ENCODE measurements around the gene NEMP2. TPM values are rescaled to one million over a fixed set of nuclear protein-coding genes. Genes with fewer than 3 reads are reported as not detected.

NEMP2 gene
- total and polyA plus RNA-seq, 10 donors = 0.89 to 19.2 (median 10.7) TPM

DNA sequence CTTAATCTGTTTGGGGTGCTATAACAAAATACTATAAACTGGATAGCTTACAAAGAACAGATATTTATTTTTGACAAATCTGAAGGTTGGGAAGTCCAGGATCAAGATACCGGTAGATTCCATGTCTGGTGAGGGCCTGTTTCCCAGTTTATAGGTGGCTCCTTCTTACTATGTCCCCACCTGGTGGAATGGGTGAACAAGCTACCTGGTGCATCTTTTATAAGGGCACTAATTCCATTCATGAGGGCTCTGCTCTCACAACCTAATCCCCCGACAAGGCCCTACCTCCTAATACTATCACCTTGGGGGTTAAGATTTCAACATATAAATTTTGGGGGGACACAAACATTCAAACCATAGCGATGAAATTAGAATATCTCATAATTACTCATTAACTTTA is 15.6 kb upstream of the NEMP2 start:
- intact Hi-C loops (cut with DNase I; ENCODE audit: low total_unique reads) = no loop called here
- 95 to 100% (median 97%) methylated on average over 3 of the region's 3 CpGs for WGBS, 5 donors
- no peak for DNase-seq

DNA sequence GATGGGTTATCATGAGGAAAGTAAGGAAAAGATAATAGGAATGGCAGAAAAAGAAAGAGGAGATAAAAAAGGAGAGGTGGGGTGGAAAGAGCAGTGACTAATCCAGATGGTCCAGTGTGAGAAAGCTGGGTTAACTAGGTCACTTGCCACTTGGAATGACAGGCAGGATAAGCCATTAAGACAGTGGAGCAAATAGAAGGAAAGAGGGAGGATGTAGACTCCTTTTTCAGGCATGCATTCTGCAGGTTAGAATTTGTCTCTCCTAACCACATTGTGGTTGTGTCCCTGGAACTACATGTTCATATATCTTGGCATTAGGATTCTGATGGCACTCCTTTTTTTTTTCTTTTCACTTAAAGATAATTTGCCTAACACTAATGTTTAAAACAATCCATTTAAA is 13.4 kb upstream of the NEMP2 start:
- Histone ChIP-seq H3K27ac (no peak overlapping the region), H3K4me1 (peaks cover 0 to 9% (median 0%) of the 10 kb centered on the region in 6 donors), H3K27me3 (replicated peaks in 1 of 7) (no peaks in the 10 kb centered on the region), H3K9me3 (no peaks in the 10 kb centered on the region), H3K36me3 (no peaks in the 10 kb centered on the region), H3K4me3 (no peak overlapping the region)
- no peak for TF ChIP-seq POLR2AphosphoS5 (IDR thresholded peaks at IDR 0.05)
- TF ChIP-seq, protein P1, sequence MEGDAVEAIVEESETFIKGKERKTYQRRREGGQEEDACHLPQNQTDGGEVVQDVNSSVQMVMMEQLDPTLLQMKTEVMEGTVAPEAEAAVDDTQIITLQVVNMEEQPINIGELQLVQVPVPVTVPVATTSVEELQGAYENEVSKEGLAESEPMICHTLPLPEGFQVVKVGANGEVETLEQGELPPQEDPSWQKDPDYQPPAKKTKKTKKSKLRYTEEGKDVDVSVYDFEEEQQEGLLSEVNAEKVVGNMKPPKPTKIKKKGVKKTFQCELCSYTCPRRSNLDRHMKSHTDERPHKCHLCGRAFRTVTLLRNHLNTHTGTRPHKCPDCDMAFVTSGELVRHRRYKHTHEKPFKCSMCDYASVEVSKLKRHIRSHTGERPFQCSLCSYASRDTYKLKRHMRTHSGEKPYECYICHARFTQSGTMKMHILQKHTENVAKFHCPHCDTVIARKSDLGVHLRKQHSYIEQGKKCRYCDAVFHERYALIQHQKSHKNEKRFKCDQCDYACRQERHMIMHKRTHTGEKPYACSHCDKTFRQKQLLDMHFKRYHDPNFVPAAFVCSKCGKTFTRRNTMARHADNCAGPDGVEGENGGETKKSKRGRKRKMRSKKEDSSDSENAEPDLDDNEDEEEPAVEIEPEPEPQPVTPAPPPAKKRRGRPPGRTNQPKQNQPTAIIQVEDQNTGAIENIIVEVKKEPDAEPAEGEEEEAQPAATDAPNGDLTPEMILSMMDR (IDR thresholded peaks at IDR 0.05 in 8 of 11, conservative IDR thresholded peaks at IDR 0.05 in 3 of 11) = no peak
- TF ChIP-seq POLR2A (IDR thresholded peaks at IDR 0.05) = no peak
- DNase-seq = no peak
- intact Hi-C loops (cut with DNase I; ENCODE audit: low total_unique reads) = no loop called here

More for the DNA sequence above, 15.6 kb upstream of the NEMP2 start:
- H3K27me3 ChIP-seq (replicated peaks in 1 of 7) = no peaks in the 10 kb centered on the region
- no peaks in the 10 kb centered on the region for H3K36me3 ChIP-seq
- no peaks in the 10 kb centered on the region for H3K9me3 ChIP-seq
- H3K27ac ChIP-seq = no peak overlapping the region
- peaks cover 0 to 9% (median 0%) of the 10 kb centered on the region in 6 donors for H3K4me1 ChIP-seq
- H3K4me3 ChIP-seq = no peak overlapping the region
- TF ChIP-seq POLR2A (IDR thresholded peaks at IDR 0.05) = no peak
- TF ChIP-seq POLR2AphosphoS5 (IDR thresholded peaks at IDR 0.05) = no peak
- TF ChIP-seq, protein P1 (IDR thresholded peaks at IDR 0.05 in 8 of 11, conservative IDR thresholded peaks at IDR 0.05 in 3 of 11) = no peak

DNA sequence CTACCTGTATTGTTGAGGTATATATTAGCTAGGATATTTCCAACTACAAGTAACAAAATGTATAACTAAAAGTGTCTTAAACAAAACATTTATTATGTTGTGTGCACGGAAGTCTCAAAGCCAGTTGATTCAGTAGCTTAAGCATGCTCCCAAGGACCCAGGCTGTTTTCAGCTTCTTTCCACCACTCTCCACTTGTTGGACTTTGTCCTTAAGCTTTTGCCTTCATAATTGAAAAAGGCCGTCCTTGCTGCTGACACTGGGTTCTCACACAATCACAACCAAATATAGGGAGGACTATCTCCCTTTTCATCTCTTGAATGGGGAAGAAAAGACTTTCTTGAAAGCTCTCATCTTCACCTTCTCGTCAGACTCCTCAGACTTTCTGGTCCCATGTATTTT is 12.2 kb upstream of the NEMP2 start:
- no peaks in the 10 kb centered on the region for H3K27me3 ChIP-seq (replicated peaks in 1 of 7)
- H3K4me1 ChIP-seq = peaks cover 0 to 4% (median 0%) of the 10 kb centered on the region in 6 donors
- no peak for TF ChIP-seq POLR2A (IDR thresholded peaks at IDR 0.05)
- no peak for TF ChIP-seq POLR2AphosphoS5 (IDR thresholded peaks at IDR 0.05)
- TF ChIP-seq, protein P1 (IDR thresholded peaks at IDR 0.05 in 8 of 11, conservative IDR thresholded peaks at IDR 0.05 in 3 of 11) = no peak
- no peak overlapping the region for H3K27ac ChIP-seq
- H3K9me3 ChIP-seq = peaks cover 0 to 11% (median 9%) of the 10 kb centered on the region in 8 donors
- no peak for DNase-seq
- 89 to 93% (median 92%) methylated on average over 3 of the region's 3 CpGs for WGBS, 5 donors
- H3K36me3 ChIP-seq = no peaks in the 10 kb centered on the region
- H3K4me3 ChIP-seq = no peak overlapping the region
- intact Hi-C loops (cut with DNase I; ENCODE audit: low total_unique reads) = no loop called here

DNA sequence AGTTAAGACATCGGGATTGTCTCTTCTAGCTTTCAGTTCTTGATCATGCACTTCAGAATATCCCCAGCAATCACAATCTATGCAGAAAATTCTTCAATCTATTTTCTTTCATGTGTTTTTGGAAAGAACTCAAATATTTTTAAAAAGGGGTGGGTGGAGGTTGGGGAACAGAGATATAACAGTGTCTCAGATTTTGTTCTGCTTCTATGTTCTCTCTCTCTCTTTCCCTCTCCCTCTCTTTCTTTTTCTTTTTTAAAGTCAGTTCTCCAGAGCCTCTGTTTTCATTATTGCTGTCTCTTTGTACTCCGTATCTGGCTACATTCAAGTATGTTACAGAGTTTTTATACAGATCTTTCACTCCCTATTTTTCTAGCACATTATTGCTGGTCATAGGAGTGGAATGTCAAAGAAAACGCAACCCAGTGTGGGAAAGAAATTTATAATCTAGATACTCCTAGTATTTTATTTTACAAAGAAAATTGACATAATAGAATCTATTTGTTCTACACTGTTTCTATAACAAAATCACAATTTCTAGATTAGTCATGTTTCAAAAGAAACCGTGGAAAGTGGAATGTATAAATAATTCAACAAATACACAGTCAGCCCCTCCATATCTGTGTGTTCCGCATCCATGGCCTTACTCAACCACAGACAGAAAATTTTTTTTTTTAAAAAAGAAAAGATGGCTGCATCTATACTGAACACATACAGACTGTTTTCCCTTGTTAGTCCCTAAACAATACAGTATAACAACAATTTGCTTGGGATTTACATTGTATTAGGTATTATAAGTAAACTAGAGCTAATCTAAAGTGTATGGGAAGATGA is 11.2 kb upstream of the NEMP2 start:
- H3K27ac ChIP-seq = no peak overlapping the region
- intact Hi-C loops (cut with DNase I; ENCODE audit: low total_unique reads) = no loop called here
- no peak for DNase-seq

More for the DNA sequence above, 11.2 kb upstream of the NEMP2 start:
- Histone ChIP-seq H3K9me3 (peaks cover 0 to 21% (median 19%) of the 10 kb centered on the region in 8 donors), H3K4me1 (no peaks in the 10 kb centered on the region), H3K36me3 (no peaks in the 10 kb centered on the region), H3K4me3 (no peak overlapping the region), H3K27me3 (replicated peaks in 1 of 7) (no peaks in the 10 kb centered on the region)
- TF ChIP-seq POLR2A (IDR thresholded peaks at IDR 0.05) = no peak
- TF ChIP-seq, protein P1 (IDR thresholded peaks at IDR 0.05 in 8 of 11, conservative IDR thresholded peaks at IDR 0.05 in 3 of 11) = no peak
- TF ChIP-seq POLR2AphosphoS5 (IDR thresholded peaks at IDR 0.05) = no peak
- WGBS, 5 donors = 79 to 87% (median 84%) methylated on average over 5 of the region's 5 CpGs

Measured in spleen (tissue), 11 donors.